ENCODE data around the gene GGPS1. TPM values are rescaled to one million over a fixed set of nuclear protein-coding genes. Genes with fewer than 3 reads are reported as not detected.

The GGPS1 gene
- total and polyA plus RNA-seq, 9 donors, result 29.4 to 41.3 (median 34.9) TPM

DNA sequence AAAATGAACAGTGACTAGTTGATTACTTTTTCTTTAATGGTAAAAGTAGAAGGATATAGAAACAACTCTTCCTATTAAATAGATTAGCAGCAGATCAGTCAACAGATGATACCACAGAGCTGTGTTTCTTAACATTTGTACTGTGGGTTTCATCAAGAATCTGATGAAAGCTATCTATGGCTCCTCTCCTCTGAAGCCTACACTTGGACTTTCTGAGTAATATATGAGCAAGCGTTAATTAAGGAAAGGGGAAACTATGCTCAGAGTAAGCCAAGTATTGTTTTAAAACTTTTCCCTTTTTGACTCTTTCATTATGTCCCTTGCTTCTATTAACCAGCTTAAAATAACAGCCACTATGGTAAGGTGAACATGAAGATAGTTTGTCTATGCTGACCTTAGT is 11.2 kb upstream of the GGPS1 start:
- DNase-seq, result no peak
- WGBS (ENCODE audit: insufficient coverage), result no CpG with 5 or more reads among the region's 1 CpG
- Histone ChIP-seq H3K4me1 (ENCODE audit: control insufficient read depth, insufficient read depth, low read length) (no peaks in the 10 kb centered on the region), H3K27me3 (ENCODE audit: control insufficient read depth, insufficient read depth, low read length) (no peaks in the 10 kb centered on the region), H3K36me3 (ENCODE audit: control insufficient read depth, insufficient read depth, low read length) (peaks cover 8% of the 10 kb centered on the region), H3K4me3 (ENCODE audit: low read length) (no peak overlapping the region), H3K9me3 (replicated peaks; ENCODE audit: control insufficient read depth, low read depth, low read length) (no peaks in the 10 kb centered on the region), H3K27ac (ENCODE audit: low read length) (no peak overlapping the region)

DNA sequence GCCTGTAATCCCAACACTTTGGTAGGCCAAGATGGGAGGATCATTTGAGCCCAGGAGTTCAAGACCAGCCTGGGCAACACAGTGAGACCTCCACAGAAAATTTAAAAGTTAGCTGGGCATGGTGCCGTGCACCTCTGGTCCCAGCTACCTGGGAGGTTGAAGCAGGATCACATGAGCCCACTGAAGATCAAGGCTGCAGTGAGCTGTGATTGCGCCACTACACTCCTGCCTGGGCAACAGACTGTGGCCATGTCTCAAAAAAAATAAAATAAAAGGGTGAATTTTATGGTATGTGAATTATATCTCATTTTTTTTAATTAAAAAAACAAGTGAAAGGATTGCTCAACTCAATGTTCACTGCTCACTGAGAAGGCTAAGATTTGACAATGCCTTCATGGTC is 9.1 kb upstream of the GGPS1 start:
- Histone ChIP-seq H3K4me3 (ENCODE audit: low read length) (no peak overlapping the region), H3K36me3 (ENCODE audit: control insufficient read depth, insufficient read depth, low read length) (peaks cover 11% of the 10 kb centered on the region), H3K4me1 (ENCODE audit: control insufficient read depth, insufficient read depth, low read length) (no peaks in the 10 kb centered on the region), H3K27me3 (ENCODE audit: control insufficient read depth, insufficient read depth, low read length) (no peaks in the 10 kb centered on the region), H3K9me3 (replicated peaks; ENCODE audit: control insufficient read depth, low read depth, low read length) (no peaks in the 10 kb centered on the region), H3K27ac (ENCODE audit: low read length) (no peak overlapping the region)
- no CpG with 5 or more reads among the region's 2 CpGs for WGBS (ENCODE audit: insufficient coverage)
- DNase-seq, result no peak

DNA sequence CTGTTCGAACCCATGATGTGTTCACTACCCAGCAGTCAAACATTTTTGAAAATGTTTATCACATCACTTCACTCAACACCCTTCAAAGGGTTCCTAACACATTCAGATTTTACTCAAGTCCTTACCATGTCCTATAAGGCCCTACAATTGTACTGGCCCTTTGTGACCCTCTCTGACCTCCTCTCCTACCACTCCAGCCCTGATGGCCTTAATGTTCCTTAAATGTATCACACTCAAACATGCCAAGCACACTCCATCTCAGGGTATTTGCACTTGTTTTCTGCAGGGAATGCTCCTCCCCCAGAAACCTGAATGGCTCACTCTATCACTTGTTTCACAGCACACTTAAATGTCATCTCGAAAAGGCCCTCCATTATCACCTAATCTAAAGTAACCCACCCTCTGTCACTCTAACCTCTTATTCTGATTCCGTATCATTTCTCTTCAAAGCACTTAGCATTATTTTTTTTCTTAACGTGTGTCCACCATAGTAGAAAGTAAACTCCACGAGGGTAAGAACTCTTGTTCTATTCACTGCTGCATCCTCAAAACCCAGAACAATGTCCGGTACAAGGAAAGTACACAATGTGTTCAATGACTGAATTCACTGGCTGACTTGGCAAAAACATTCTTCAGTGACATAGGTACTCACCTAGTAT is 7.7 kb upstream of the GGPS1 start:
- no peak for DNase-seq
- no peak overlapping the region for H3K4me3 ChIP-seq (ENCODE audit: low read length)
- H3K9me3 ChIP-seq (replicated peaks; ENCODE audit: control insufficient read depth, low read depth, low read length), result no peaks in the 10 kb centered on the region
- peaks cover 11% of the 10 kb centered on the region for H3K36me3 ChIP-seq (ENCODE audit: control insufficient read depth, insufficient read depth, low read length)
- no peak overlapping the region for H3K27ac ChIP-seq (ENCODE audit: low read length)
- H3K27me3 ChIP-seq (ENCODE audit: control insufficient read depth, insufficient read depth, low read length), result no peaks in the 10 kb centered on the region
- WGBS (ENCODE audit: insufficient coverage), result 90% methylated on average over 5 of the region's 6 CpGs
- no peaks in the 10 kb centered on the region for H3K4me1 ChIP-seq (ENCODE audit: control insufficient read depth, insufficient read depth, low read length)

DNA sequence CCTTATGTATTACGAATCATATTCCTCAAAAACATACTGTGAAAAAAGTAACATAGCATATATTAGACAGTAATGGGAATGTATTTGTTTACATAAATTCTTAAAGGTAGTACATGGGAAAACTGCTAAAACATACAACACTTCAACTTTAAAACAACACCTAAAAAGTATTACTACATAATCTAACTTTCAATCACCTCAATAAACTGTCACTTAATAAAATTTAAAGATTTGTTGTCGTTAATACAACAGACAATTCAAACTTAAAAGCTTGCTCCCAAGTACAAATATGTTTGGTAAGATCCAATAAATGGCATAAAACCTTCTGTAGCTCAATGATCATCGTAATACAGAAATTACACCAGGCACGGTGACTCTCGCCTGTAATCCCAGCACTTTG is 4.1 kb upstream of the GGPS1 start:
- H3K9me3 ChIP-seq (replicated peaks; ENCODE audit: control insufficient read depth, low read depth, low read length), result no peaks in the 10 kb centered on the region
- no peak overlapping the region for H3K27ac ChIP-seq (ENCODE audit: low read length)
- H3K27me3 ChIP-seq (ENCODE audit: control insufficient read depth, insufficient read depth, low read length), result no peaks in the 10 kb centered on the region
- no peaks in the 10 kb centered on the region for H3K4me1 ChIP-seq (ENCODE audit: control insufficient read depth, insufficient read depth, low read length)
- peaks cover 3% of the 10 kb centered on the region for H3K36me3 ChIP-seq (ENCODE audit: control insufficient read depth, insufficient read depth, low read length)
- H3K4me3 ChIP-seq (ENCODE audit: low read length), result no peak overlapping the region
- 93% methylated on average over 3 of the region's 5 CpGs for WGBS (ENCODE audit: insufficient coverage)
- DNase-seq, result no peak

DNA sequence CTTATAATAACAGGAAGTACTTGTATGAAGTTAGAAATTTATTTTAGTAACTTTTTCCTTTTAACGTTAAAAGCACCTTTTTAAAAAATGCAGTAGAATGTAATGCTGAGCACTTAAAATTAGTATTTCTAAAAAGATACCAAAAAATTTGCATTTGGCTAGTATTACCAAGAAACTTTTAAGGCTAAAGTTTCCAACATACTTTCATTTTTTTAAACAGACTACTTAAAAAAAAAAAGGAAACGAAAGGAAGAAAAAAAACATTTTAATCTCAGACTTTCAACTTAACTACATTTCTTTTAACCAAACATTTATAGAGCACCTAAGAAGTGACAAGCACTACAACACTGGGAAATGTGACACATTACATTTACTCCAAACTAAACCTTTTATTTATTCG is 3.2 kb upstream of the GGPS1 start:
- Histone ChIP-seq H3K4me3 (ENCODE audit: low read length) (no peak overlapping the region), H3K27me3 (ENCODE audit: control insufficient read depth, insufficient read depth, low read length) (no peaks in the 10 kb centered on the region), H3K36me3 (ENCODE audit: control insufficient read depth, insufficient read depth, low read length) (peaks cover 2% of the 10 kb centered on the region), H3K4me1 (ENCODE audit: control insufficient read depth, insufficient read depth, low read length) (peaks cover 2% of the 10 kb centered on the region), H3K9me3 (replicated peaks; ENCODE audit: control insufficient read depth, low read depth, low read length) (no peaks in the 10 kb centered on the region), H3K27ac (ENCODE audit: low read length) (no peak overlapping the region)
- WGBS (ENCODE audit: insufficient coverage), result no CpG with 5 or more reads among the region's 3 CpGs
- DNase-seq, result no peak

DNA sequence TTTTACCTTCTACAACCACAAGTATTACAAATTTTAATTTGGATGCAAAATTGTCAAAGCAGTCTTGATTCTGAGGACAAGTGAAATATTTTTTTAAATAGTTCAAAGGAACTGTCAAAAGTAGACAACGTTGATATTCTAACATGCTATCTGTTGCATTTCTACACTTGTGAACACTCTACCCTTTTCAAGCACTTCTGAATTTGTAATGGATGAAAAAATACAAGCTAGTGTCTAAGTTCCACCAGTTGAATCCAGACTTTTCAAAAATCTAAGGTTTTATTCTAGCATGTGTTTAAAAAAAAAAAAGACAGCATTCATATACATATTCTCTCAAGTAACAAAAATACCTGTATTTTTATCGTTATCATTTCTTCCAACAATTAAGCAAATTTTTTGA is 2.5 kb upstream of the GGPS1 start:
- WGBS (ENCODE audit: insufficient coverage), result no CpG with 5 or more reads among the region's 2 CpGs
- H3K36me3 ChIP-seq (ENCODE audit: control insufficient read depth, insufficient read depth, low read length), result peaks cover 2% of the 10 kb centered on the region
- H3K4me1 ChIP-seq (ENCODE audit: control insufficient read depth, insufficient read depth, low read length), result peaks cover 4% of the 10 kb centered on the region
- H3K27ac ChIP-seq (ENCODE audit: low read length), result no peak overlapping the region
- H3K27me3 ChIP-seq (ENCODE audit: control insufficient read depth, insufficient read depth, low read length), result no peaks in the 10 kb centered on the region
- peak overlapping the region; percentile 98 for H3K4me3 ChIP-seq (ENCODE audit: low read length)
- H3K9me3 ChIP-seq (replicated peaks; ENCODE audit: control insufficient read depth, low read depth, low read length), result no peaks in the 10 kb centered on the region
- no peak for DNase-seq

DNA sequence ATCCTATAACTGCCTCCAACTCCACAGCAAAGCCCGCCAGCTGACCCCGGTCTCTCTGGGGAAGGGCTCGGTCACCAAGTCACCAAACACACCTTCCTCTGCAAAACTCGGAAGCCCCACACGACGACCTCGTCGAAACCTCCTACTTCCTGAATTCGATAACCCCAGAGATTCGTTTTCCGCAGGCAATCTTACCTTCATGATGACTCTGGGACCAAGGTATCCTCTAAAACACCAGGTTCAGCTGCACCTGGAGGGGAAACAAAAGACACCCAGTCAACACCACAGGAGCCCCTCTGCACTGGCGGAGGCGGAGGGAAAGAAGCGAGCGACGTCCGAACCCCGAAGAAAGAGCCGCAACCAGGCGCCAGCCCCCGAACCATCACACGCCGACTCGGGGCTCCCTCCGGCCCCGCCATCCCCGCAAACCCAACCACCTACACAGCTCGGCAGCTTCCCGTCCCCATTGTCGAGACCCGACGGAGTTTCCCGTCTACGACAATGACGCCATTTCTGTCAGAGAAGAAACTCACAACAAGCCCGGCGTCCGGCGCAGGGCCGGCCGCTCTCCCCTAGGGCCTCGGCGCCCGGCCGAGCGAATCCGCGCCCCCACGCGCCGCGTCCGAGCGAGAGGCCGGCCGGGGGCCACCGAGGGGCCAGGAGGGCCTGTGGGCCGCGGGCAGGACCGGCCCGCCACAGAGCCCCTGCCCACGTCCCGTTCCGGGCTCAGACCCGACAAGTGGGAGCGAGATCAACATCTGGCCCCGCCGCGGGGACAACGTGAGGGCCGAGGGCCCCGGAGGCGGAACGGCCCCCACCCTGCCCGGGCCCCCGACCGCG is 1.4 kb upstream of the GGPS1 start:
- no peaks in the 10 kb centered on the region for H3K27me3 ChIP-seq (ENCODE audit: control insufficient read depth, insufficient read depth, low read length)
- peaks cover 4% of the 10 kb centered on the region for H3K4me1 ChIP-seq (ENCODE audit: control insufficient read depth, insufficient read depth, low read length)
- H3K4me3 ChIP-seq (ENCODE audit: low read length), result peak overlapping the region; percentile 98
- no peaks in the 10 kb centered on the region for H3K9me3 ChIP-seq (replicated peaks; ENCODE audit: control insufficient read depth, low read depth, low read length)
- DNase-seq, result peak; percentile 63
- WGBS (ENCODE audit: insufficient coverage), result under 1% methylated on average over 72 of the region's 78 CpGs
- peaks cover 2% of the 10 kb centered on the region for H3K36me3 ChIP-seq (ENCODE audit: control insufficient read depth, insufficient read depth, low read length)
- H3K27ac ChIP-seq (ENCODE audit: low read length), result peak overlapping the region; percentile 99

DNA sequence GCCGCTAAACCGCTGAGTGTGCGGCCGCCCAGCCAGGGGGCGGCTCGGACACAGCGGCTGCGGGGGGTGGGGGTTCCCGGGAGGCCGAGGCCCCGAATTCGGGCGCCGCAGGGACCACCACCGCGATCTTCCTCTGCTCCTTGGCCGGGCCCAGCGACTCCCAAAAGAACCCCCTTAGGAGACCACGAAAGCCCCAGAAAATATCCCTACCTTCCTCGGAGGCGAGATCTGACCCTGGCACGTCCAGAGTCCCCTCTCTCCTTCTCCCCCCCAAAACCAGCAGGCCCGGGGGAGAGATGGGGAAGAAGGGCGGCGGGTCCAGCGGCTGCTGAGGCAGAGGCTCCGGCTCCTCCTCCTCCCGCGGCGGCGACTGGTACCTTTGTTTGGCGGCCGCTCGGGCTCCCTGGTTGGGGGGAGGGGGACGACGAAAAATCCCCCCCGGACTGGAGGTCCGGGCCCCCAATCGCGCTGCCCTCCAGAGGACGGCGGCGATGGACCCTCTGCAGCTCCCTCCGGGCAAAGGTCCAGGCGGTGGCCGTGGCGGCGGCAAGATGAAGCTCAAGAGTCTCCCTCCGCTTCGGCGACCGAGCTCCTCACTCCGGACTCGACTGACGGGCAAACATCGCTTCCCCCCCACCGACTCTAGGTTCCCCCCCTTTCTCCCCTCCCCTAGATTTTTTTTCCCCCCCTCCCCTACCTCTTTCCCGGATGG is 655 bp upstream of the GGPS1 start, which contains the start of gene ARID4B:
ARID4B (minus strand) TSS at position 621 of the 712 bp plus-strand sequence. CDS start 1,260 bp downstream, outside the sequence.
- no peaks in the 10 kb centered on the region for H3K9me3 ChIP-seq (replicated peaks; ENCODE audit: control insufficient read depth, low read depth, low read length)
- peaks cover 4% of the 10 kb centered on the region for H3K4me1 ChIP-seq (ENCODE audit: control insufficient read depth, insufficient read depth, low read length)
- DNase-seq, result no peak
- no peaks in the 10 kb centered on the region for H3K27me3 ChIP-seq (ENCODE audit: control insufficient read depth, insufficient read depth, low read length)
- WGBS (ENCODE audit: insufficient coverage), result under 1% methylated on average over 39 of the region's 58 CpGs
- peaks cover 2% of the 10 kb centered on the region for H3K36me3 ChIP-seq (ENCODE audit: control insufficient read depth, insufficient read depth, low read length)
- H3K4me3 ChIP-seq (ENCODE audit: low read length), result peak within 1 kb of the TSS; percentile 98
- H3K27ac ChIP-seq (ENCODE audit: low read length), result peak within 1 kb of the TSS; percentile 99

DNA sequence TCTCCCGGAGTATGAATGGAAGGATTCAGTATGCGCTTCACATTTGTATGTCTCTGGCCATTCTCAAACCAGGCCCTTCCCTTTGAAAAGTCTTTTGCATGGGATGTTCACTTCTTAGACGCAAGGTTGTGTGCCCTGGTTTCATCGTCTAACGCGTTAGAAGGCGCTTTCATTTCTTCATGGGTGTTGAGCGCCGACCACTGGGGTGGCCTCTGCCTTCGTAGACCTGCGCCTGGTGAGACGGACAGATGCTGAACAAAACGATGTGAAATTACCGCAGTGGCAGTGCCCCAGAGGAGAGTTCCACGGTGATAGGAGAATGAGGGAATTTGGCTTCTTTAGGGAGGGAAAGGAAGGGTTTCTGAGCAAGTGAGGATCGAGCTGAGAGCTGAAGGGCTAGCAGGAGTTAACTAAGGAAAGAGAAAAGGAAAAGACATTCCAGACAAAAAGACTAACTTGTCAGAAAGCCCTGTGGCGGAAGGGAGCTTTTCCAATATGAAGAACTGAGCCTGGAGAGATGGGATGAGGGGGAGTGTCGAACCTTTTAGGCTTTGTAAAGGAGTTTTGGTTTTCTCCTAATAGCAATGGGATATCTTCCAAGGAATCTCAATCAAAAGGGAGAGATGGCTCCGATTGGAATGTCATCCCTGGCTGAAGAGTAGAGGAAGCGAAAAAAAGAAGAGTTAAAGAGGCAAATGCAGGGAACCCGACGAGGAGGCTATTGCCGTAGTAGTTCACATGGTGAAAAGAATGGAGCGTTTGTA is 951 bp downstream of the GGPS1 start:
- peaks cover 4% of the 10 kb centered on the region for H3K4me1 ChIP-seq (ENCODE audit: control insufficient read depth, insufficient read depth, low read length)
- peak; percentile 44 for DNase-seq
- H3K4me3 ChIP-seq (ENCODE audit: low read length), result peak overlapping the region; percentile 69
- peak overlapping the region; percentile 99 for H3K27ac ChIP-seq (ENCODE audit: low read length)
- WGBS (ENCODE audit: insufficient coverage), result 1% methylated on average over 24 of the region's 24 CpGs
- H3K27me3 ChIP-seq (ENCODE audit: control insufficient read depth, insufficient read depth, low read length), result no peaks in the 10 kb centered on the region
- H3K9me3 ChIP-seq (replicated peaks; ENCODE audit: control insufficient read depth, low read depth, low read length), result no peaks in the 10 kb centered on the region
- H3K36me3 ChIP-seq (ENCODE audit: control insufficient read depth, insufficient read depth, low read length), result no peaks in the 10 kb centered on the region
